Mesothelial cell of epicardium (in vitro differentiated cells): ENCODE data around the gene RRP1. TPM values are rescaled to one million over a fixed set of nuclear protein-coding genes. Genes with fewer than 3 reads are reported as not detected.

Experiments used
- DNase-seq, 2 experiments: peaks; one replicate each; pipeline ENCODE4 v3.0.0; 2021; ENCODE audit warnings: low spot score in 2 of 2; ENCODE audit not compliant: unreplicated experiment in 2 of 2
- H3K27ac Mint-ChIP-seq: 2 replicates; pipeline ENCODE4 v1.8.0; 2021; ENCODE audit warnings: mixed read lengths
- H3K27me3 Mint-ChIP-seq: 2 replicates; pipeline ENCODE4 v1.8.0; 2021; ENCODE audit warnings: low read depth, mixed read lengths
- H3K36me3 Mint-ChIP-seq: 2 replicates; pipeline ENCODE4 v1.8.0; 2021; ENCODE audit warnings: mixed read lengths
- H3K4me1 Mint-ChIP-seq: 2 replicates; pipeline ENCODE4 v1.8.0; 2021; ENCODE audit warnings: mixed read lengths
- H3K4me3 Mint-ChIP-seq: 2 replicates; pipeline ENCODE4 v1.8.0; 2021; ENCODE audit warnings: mild to moderate bottlenecking, moderate library complexity, mixed read lengths
- H3K9me3 Mint-ChIP-seq: 2 replicates; pipeline ENCODE4 v1.8.0; 2021; ENCODE audit warnings: mixed read lengths
- total RNA-seq: library from RNA; stranded (reverse); gene quantifications from 3 replicates; pipeline ENCODE4 v1.2.1, GENCODE V29; 2021
- TF ChIP-seq, protein P1 (sequence below): fragments of 200-600 bp; sonication (generic); IDR thresholded peaks from one replicate; pipeline ENCODE4 v1.5.0; 2021; ENCODE audit warnings: antibody characterized with exemption; ENCODE audit not compliant: unreplicated experiment

The RRP1 gene
- total RNA-seq, 1 donor from 2014 or later: 44.5 TPM

DNA sequence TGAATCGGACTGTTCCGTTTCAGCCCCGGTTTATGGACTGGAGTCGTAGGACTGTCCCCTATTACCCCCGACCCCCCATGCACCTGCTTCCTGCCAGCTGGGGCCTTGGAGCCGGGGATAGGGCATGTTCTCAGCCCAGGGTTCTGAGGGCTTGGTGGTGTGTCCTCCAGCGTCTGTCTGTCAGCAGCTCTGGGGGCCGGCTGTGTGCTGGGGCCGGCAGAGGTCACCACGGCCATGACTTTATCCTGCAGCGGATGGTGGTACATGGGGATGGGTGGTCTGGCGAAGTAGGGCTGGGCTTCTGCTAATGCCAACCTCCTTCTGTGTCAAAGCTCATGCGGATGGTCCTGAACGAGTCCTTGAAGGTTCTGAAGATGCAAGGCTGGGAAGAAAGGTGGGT, 5.5 kb downstream of the RRP1 start:
- Mint-ChIP-seq H3K36me3 (peaks cover 38% of the 10 kb centered on the region), H3K27me3 (no peaks in the 10 kb centered on the region), H3K4me1 (peaks cover 9% of the 10 kb centered on the region), H3K4me3 (no peak overlapping the region), H3K27ac (no peak overlapping the region), H3K9me3 (no peaks in the 10 kb centered on the region)
- TF ChIP-seq, protein P1, sequence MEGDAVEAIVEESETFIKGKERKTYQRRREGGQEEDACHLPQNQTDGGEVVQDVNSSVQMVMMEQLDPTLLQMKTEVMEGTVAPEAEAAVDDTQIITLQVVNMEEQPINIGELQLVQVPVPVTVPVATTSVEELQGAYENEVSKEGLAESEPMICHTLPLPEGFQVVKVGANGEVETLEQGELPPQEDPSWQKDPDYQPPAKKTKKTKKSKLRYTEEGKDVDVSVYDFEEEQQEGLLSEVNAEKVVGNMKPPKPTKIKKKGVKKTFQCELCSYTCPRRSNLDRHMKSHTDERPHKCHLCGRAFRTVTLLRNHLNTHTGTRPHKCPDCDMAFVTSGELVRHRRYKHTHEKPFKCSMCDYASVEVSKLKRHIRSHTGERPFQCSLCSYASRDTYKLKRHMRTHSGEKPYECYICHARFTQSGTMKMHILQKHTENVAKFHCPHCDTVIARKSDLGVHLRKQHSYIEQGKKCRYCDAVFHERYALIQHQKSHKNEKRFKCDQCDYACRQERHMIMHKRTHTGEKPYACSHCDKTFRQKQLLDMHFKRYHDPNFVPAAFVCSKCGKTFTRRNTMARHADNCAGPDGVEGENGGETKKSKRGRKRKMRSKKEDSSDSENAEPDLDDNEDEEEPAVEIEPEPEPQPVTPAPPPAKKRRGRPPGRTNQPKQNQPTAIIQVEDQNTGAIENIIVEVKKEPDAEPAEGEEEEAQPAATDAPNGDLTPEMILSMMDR: no peak
- DNase-seq: no peak

DNA sequence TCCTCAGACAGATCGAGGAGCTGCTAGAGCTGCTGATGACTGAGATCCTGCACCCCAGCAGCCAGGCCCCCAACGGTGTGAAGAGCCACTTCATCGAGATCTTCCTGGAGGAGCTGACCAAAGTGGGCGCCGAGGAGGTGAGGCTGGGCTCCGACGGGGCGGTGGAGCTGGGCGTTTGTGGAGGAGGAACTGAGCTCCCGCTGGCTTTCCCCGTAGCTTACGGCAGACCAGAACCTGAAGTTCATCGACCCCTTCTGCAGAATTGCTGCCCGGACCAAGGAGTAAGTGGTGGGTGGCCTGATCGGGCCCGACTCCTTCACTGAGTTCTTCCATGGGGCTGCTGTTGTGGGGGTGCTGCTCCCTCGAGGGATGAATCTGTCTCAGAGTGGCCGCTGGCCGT, 8.0 kb downstream of the RRP1 start:
- no peaks in the 10 kb centered on the region for H3K9me3 Mint-ChIP-seq
- H3K27ac Mint-ChIP-seq: no peak overlapping the region
- DNase-seq: no peak
- TF ChIP-seq, protein P1: no peak
- H3K36me3 Mint-ChIP-seq: peaks cover 39% of the 10 kb centered on the region
- H3K4me1 Mint-ChIP-seq: no peaks in the 10 kb centered on the region
- H3K27me3 Mint-ChIP-seq: no peaks in the 10 kb centered on the region
- no peak overlapping the region for H3K4me3 Mint-ChIP-seq

DNA sequence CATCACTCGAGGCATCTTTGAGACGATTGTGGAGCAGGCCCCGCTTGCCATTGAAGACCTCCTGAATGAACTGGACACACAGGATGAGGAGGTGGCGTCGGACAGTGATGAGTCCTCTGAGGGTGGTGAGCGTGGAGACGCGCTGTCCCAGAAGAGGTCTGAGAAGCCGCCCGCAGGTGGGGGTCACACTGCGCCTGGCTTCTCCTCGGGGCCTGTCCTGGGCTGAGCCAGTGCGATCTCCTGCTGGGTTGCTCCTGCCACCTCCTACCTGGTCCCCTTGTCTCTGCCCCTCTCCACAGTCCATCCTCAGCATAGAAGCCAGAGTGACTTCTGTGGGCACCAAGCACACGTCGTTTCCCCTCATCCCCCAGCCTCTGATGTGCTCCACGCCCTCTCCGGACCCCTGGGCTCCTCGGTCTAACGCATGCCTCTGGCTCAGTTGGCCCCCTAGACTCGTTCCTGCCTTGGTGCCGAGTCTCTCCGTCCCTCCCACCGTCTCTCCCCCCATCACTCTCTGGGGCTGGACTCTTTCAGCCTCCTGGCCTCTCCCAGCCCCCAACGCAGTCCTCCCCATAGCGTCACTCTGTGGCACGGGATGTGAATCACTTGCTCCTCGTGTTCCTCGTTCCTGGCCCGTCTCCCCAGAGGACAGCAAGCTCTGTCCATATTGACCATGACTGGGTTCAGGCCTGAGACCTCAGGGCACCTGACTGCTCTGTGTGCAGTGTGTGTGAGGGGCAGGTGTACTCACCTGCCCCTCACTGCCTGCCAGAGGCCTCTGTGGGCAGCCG, 8.7 kb downstream of the RRP1 start:
- Mint-ChIP-seq H3K4me3 (no peak overlapping the region), H3K27ac (no peak overlapping the region), H3K36me3 (peaks cover 37% of the 10 kb centered on the region), H3K4me1 (no peaks in the 10 kb centered on the region), H3K27me3 (no peaks in the 10 kb centered on the region), H3K9me3 (no peaks in the 10 kb centered on the region)
- TF ChIP-seq, protein P1: no peak
- DNase-seq: no peak

DNA sequence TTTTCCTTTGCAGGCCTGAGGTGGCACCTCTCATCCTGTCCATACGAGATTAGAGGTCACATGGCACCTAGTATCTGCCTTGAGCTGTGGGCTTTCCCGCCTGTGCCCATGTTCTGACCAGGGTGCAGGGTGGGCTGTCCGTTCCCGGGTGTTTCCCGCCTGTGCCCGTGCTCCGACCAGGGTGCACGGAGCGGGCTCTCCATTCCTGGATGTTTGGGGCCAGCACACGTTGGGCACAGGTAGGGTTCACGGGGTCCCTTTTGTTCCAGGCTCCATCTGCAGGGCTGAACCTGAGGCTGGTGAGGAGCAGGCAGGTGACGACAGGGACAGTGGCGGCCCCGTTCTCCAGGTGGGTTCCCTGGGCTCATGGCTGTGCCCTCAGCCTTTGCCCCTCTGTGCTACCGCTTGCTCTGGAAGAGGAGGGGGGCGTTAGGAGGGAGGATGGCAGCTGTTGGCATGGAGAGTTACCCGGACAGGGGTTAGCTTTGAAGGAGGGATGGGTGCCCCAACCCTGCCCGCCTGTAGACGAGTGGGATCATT, 10.0 kb downstream of the RRP1 start:
- Mint-ChIP-seq H3K4me3 (no peak overlapping the region), H3K27ac (no peak overlapping the region), H3K9me3 (no peaks in the 10 kb centered on the region), H3K27me3 (no peaks in the 10 kb centered on the region), H3K4me1 (no peaks in the 10 kb centered on the region), H3K36me3 (peaks cover 42% of the 10 kb centered on the region)
- TF ChIP-seq, protein P1: no peak
- DNase-seq: no peak

DNA sequence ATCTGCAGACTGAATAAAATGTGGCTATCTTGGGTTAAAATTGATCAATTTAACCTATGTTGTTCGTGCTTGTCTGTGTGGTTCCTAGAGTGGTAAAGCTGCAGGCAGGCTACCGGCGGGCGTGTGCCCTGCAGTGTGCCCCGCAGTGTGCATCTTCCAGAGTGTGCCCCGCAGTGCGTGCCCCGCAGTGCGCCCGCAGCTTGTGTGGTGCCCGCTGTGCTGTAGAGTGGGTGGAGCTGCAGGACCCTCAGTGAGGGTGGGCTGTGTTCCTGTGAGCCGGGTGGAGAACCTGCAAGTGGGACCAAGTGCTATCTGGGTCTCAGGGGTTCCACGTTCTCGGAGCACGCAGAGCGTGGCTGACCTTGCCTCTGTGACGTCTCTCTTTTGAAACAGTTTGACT, 10.7 kb downstream of the RRP1 start:
- no peaks in the 10 kb centered on the region for H3K9me3 Mint-ChIP-seq
- H3K27me3 Mint-ChIP-seq: no peaks in the 10 kb centered on the region

More for the DNA sequence above, 10.7 kb downstream of the RRP1 start:
- TF ChIP-seq, protein P1: no peak
- no peaks in the 10 kb centered on the region for H3K4me1 Mint-ChIP-seq
- H3K27ac Mint-ChIP-seq: no peak overlapping the region
- no peak overlapping the region for H3K4me3 Mint-ChIP-seq
- H3K36me3 Mint-ChIP-seq: peaks cover 40% of the 10 kb centered on the region
- DNase-seq: no peak
